Cardiac muscle cell (in vitro differentiated cells and primary cell): Measurements from ENCODE around the gene MPP7. TPM values are rescaled to one million over a fixed set of nuclear protein-coding genes. Genes with fewer than 3 reads are reported as not detected.
"Not testable (repeated sequence)": the region's sequence is repeated elsewhere in the genome, so short reads cannot be mapped to it uniquely, and the experiment has no call there.

Experiments used
- DNase-seq, 2 donors: peaks; one replicate each; pipeline versions ENCODE4 v3.0.0 to v3.0.0-alpha.2; 2010 to 2017; ENCODE audit warnings: low read depth in 1 of 2, low spot score in 1 of 2
- H3K27ac ChIP-seq: fragments of 200-600 bp; sonication (generic); 2 replicates; pipeline ENCODE4 v1.5.1; 2016
- H3K27me3 ChIP-seq: fragments of 200-600 bp; sonication (generic); 2 replicates; pipeline ENCODE4 v1.6.0; 2016; ENCODE audit warnings: control low read depth
- H3K36me3 ChIP-seq: fragments of 200-600 bp; sonication (generic); 2 replicates; pipeline ENCODE4 v1.5.1; 2016; ENCODE audit warnings: control low read depth
- H3K4me1 ChIP-seq: fragments of 200-600 bp; sonication (generic); 2 replicates; pipeline ENCODE4 v1.8.1; 2017; ENCODE audit warnings: low read depth, mild to moderate bottlenecking, mixed run types
- H3K4me3 ChIP-seq: fragments of 200-600 bp; sonication (generic); 2 replicates; pipeline ENCODE4 v1.5.1; 2016; ENCODE audit warnings: mild to moderate bottlenecking
- H3K9me3 ChIP-seq: fragments of 200-600 bp; sonication (generic); 2 replicates; pipeline ENCODE4 v1.5.1; 2017; ENCODE audit warnings: low read depth, mild to moderate bottlenecking, control low read depth
- polyA plus RNA-seq: library from polyadenylated mRNA; unstranded; fragments of >200 nt; fragmentation: Nextera tagmentation; extraction: Ambion mirVana; gene quantifications from 2 replicates; pipeline ENCODE4 v1.2.1, GENCODE V29; 2016
- total RNA-seq: library from RNA; depleted of rRNA; stranded (reverse); fragments of >200 nt; gene quantifications from 2 replicates; pipeline ENCODE4 v1.2.3, GENCODE V29; 2016
- TF ChIP-seq, protein P1 (sequence below): IDR thresholded peaks from 2 replicates; pipeline ENCODE4 v1.5.1; 2012; ENCODE audit warnings: low read depth, mild to moderate bottlenecking, low read length

The MPP7 gene
- total RNA-seq (7.7 and 10.8 TPM in 2 replicates), polyA plus RNA-seq (9.2 and 9.7 TPM in 2 replicates)

DNA sequence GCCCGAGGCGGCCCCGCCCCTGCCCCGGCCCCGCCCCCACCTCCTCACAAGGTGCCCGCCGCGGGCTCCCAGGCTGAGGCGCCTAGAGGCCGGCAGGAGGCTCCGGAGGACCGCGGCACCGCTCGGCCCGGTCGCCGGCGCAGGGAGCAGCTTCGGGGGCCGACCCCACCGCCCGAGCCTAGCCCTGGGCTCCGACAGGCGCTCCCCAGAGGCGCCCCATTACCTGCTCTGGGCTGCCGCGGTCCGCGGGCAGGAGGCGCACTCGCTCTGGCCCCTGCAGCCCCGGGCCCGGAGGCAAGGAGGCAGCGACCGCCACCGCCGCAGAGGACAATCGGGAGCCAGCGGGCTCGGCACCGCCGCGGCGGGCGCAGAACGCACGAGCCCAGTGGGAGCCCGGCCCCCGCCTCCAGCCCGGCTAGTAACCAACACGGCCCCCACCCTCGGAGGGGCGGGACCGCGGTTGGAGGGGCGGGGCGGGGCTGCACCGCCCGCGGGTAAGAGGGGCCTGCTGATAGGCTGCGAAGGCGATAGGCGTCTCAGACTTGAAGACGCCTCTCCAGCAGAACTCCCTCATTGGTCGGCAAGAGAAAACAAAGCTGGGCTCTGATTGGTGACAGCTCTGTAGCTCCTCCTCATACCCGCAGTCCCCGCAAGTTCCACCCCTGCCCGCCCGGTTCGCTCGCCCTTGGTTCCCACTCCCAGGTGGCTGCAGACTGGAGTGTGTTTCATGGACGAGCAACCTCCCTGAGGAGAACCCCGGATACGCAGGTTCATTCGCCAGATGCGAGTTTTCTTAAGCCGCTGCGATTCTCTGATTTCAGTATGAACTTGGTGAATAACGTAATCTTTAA lies at the start of gene MPP7:
Gene MPP7 (minus strand): TSS at position 427 of the 851 bp plus-strand sequence. CDS start 64,460 bp downstream, outside the sequence.
- TF ChIP-seq, protein P1, sequence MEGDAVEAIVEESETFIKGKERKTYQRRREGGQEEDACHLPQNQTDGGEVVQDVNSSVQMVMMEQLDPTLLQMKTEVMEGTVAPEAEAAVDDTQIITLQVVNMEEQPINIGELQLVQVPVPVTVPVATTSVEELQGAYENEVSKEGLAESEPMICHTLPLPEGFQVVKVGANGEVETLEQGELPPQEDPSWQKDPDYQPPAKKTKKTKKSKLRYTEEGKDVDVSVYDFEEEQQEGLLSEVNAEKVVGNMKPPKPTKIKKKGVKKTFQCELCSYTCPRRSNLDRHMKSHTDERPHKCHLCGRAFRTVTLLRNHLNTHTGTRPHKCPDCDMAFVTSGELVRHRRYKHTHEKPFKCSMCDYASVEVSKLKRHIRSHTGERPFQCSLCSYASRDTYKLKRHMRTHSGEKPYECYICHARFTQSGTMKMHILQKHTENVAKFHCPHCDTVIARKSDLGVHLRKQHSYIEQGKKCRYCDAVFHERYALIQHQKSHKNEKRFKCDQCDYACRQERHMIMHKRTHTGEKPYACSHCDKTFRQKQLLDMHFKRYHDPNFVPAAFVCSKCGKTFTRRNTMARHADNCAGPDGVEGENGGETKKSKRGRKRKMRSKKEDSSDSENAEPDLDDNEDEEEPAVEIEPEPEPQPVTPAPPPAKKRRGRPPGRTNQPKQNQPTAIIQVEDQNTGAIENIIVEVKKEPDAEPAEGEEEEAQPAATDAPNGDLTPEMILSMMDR = peak; percentile 22
- Histone ChIP-seq H3K36me3 (no peaks in the 10 kb centered on the region), H3K4me3 (peak within 1 kb of the TSS; percentile 86), H3K9me3 (no peaks in the 10 kb centered on the region), H3K27ac (peak within 1 kb of the TSS; percentile 99), H3K4me1 (peaks cover 16% of the 10 kb centered on the region), H3K27me3 (no peaks in the 10 kb centered on the region)
- DNase-seq = peak; percentile 97 to 98

DNA sequence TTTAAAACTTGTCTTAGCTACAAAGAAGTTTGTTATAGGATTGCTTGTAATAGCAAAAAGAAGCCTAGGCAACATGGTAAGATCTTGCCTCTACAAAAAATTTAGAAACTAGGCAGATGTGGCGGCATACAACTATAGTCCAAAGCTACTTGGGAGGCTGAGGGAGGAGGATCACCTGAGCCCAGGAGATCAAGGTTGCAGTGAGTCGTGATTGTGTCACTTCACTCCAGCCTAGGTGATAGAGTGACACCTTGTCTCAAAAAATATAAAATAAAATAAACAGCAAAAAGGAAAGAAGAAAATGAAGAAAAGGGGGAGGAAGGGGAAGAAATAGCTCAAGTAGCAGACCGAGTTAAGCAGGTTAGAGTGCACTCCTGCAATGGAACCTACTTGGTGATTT lies 47.0 kb upstream of the MPP7 start:
- no peak for DNase-seq
- Histone ChIP-seq H3K4me3 (no peak overlapping the region), H3K27me3 (no peaks in the 10 kb centered on the region), H3K36me3 (no peaks in the 10 kb centered on the region), H3K27ac (no peak overlapping the region), H3K4me1 (no peaks in the 10 kb centered on the region), H3K9me3 (no peaks in the 10 kb centered on the region)
- TF ChIP-seq, protein P1 = no peak

DNA sequence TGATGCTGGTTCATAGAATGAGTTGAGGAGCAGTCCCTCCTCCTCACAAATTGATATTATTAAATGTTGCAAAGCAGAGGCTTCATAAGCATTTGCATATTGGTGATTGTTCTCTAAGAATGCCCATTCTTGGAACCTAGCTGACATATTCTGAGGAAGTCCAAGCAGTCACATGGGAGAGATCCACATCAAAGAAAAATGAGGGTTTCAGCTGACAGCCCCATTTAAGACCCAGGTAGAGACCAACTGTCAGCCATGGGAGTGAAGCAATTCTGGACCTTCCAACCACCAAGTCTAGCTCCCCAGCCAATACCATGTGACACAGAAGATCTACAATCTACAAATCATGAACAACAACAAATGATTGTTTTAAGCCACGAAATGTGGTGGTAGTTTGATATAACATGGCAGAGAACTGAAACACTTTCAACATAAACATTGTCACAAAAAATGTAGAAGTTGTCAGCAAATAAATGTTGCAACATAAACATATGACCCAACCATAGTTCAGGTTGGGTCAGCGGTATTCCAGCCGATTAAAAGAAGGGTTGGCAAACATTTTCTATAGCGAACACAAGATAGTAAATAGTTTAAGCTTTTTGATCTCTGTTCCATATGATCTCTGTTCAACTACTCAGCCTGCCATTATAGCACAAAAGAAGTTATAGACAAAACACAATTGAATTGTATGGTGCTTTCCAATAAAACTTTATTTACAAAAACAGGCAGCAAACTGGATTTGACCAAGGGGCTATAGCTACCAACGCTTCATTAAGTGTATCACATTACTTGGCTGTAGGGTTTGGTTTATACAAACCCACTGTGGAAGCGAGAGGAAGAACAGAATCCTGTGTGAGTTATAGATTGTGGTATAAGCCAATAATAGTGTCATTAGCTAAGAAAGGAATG lies 41.4 kb upstream of the MPP7 start:
- no peaks in the 10 kb centered on the region for H3K27me3 ChIP-seq
- TF ChIP-seq, protein P1 = no peak
- no peaks in the 10 kb centered on the region for H3K36me3 ChIP-seq
- no peak overlapping the region for H3K4me3 ChIP-seq
- H3K27ac ChIP-seq = no peak overlapping the region
- H3K9me3 ChIP-seq = no peaks in the 10 kb centered on the region
- H3K4me1 ChIP-seq = no peaks in the 10 kb centered on the region
- DNase-seq = no peak

DNA sequence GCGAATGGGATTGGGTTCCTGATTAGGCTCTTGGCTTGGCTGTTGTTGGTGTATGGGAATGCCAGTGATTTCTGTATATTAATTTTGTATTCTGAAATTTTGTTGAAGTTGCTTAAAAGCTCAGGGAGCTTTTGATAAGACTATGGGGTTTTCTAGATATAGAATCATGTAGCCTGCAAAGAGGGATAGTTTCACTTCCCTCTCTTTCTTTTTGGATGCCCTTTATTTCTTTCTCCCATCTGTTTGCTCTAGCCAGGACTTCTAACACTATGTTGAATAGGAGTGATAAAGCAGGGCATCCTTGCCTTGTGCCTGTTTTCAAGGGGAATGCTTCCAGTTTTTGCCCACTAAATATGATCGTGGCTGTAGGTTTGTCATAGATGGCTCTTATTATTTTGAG lies 40.4 kb upstream of the MPP7 start:
- Histone ChIP-seq H3K27me3 (no peaks in the 10 kb centered on the region), H3K27ac (no peak overlapping the region), H3K36me3 (no peaks in the 10 kb centered on the region), H3K9me3 (no peaks in the 10 kb centered on the region), H3K4me3 (no peak overlapping the region), H3K4me1 (no peaks in the 10 kb centered on the region)
- TF ChIP-seq, protein P1 = no peak
- DNase-seq = no peak

DNA sequence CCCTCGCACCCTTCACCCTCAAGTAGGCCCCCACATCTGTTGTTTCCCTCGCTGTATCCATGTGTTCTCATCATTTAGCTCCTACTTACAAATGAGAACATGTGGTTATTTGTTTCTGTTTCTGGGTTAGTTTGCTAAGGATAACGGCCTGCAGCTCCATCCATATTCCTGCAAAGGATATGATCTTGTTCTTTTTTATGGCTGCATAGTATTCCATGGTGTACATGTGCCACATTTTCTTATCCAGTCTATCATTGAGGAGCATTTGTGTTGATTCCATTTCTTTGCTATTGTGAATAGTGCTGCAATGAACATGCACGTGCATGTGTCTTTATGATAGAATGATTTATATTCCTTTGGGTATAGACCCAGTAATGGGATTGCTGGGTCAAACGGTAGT lies 38.8 kb upstream of the MPP7 start:
- H3K4me1 ChIP-seq, H3K27ac ChIP-seq, DNase-seq, H3K4me3 ChIP-seq, H3K9me3 ChIP-seq, H3K27me3 ChIP-seq, H3K36me3 ChIP-seq: not testable (repeated sequence)
